Natural killer cell (primary cell): ENCODE data around the gene ADAMTS17. TPM values are rescaled to one million over a fixed set of nuclear protein-coding genes. Genes with fewer than 3 reads are reported as not detected.

ENCODE experiments used
- ATAC-seq, 3 donors: fragments of 150-1000 bp in 2 of 3; fragments of 200-7000 bp in 1 of 3; cut with Tn5 transposase; 1 replicate in 1 of 3; 2 replicates in 2 of 3; pipeline ENCODE4 v1.10.0; 2021; ENCODE audit warnings: mild to moderate bottlenecking in 2 of 3, moderate library complexity in 2 of 3
- DNase-seq, 2 donors: peaks; one replicate each; pipeline versions ENCODE4 v3.0.0 to v3.0.0-alpha.2; 2013 to 2021; ENCODE audit warnings: mixed read lengths in 1 of 2
- H3K27ac ChIP-seq: one replicate; pipeline ENCODE4 v1.5.1; 2013; ENCODE audit warnings: mild to moderate bottlenecking, low read length
- H3K27me3 ChIP-seq: one replicate; pipeline ENCODE4 v1.6.1; 2013; ENCODE audit warnings: low read length; ENCODE audit not compliant: control insufficient read depth, insufficient read depth
- H3K36me3 ChIP-seq: one replicate; pipeline ENCODE4 v1.6.1; 2013; ENCODE audit warnings: low read length; ENCODE audit not compliant: control insufficient read depth, insufficient read depth
- H3K4me1 ChIP-seq: one replicate; pipeline ENCODE4 v1.6.1; 2013; ENCODE audit warnings: low read length; ENCODE audit not compliant: control insufficient read depth, insufficient read depth
- H3K4me3 ChIP-seq: one replicate; pipeline ENCODE4 v1.5.1; 2013; ENCODE audit warnings: low read length
- H3K9me3 ChIP-seq: one replicate; pipeline ENCODE4 v1.6.1; 2013; ENCODE audit warnings: low read length; ENCODE audit not compliant: control insufficient read depth, insufficient read depth
- H3K27ac Mint-ChIP-seq, 2 donors: one replicate each; pipeline ENCODE4 v1.8.0; 2022; ENCODE audit warnings: mild to moderate bottlenecking in 2 of 2, mixed read lengths in 2 of 2, moderate library complexity in 1 of 2
- H3K27me3 Mint-ChIP-seq, 2 donors: one replicate each; pipeline ENCODE4 v1.8.0; 2022; ENCODE audit warnings: low read depth in 2 of 2, mixed read lengths in 2 of 2
- H3K36me3 Mint-ChIP-seq: one replicate; pipeline ENCODE4 v1.8.0; 2022; ENCODE audit warnings: mixed read lengths
- H3K4me1 Mint-ChIP-seq, 2 donors: one replicate each; pipeline ENCODE4 v1.8.0; 2022; ENCODE audit warnings: mixed read lengths in 2 of 2
- H3K4me3 Mint-ChIP-seq: one replicate; pipeline ENCODE4 v1.8.0; 2022; ENCODE audit warnings: mild to moderate bottlenecking, moderate library complexity, mixed read lengths
- H3K9me3 Mint-ChIP-seq, 2 donors: one replicate each; pipeline ENCODE4 v1.8.0; 2022; ENCODE audit warnings: mixed read lengths in 2 of 2
- WGBS: methylation state at CpG from one replicate; pipeline ENCODE4 v1.1.7; 2013; ENCODE audit warnings: missing lambda C conversion rate; ENCODE audit not compliant: insufficient coverage; 5-methylcytosine and 5-hydroxymethylcytosine counted together
- intact Hi-C: fragments of 100-400 bp; cut with micrococcal nuclease; formaldehyde crosslinking; loops from one replicate; pipeline ENCODE4 v1.14.2; 2022
- total RNA-seq, 4 donors: library from RNA; stranded (reverse); fragments of 120-200 nt in 1 of 4; gene quantifications; one replicate each; pipeline versions ENCODE4 v1.2.3 to v1.2.4, GENCODE V29; 2013 to 2022
- TF ChIP-seq, protein P1 (sequence below): fragments of 200-600 bp; IDR thresholded peaks from one replicate; pipeline ENCODE4 v1.8.0; 2022; ENCODE audit warnings: antibody characterized with exemption

Gene ADAMTS17
- total RNA-seq, 3 donors from 2014 or later (not counting 1 experiment from before 2014, with no cell fraction given), result 4.8 to 9.5 (median 5.3) TPM

- TF ChIP-seq, protein P1, sequence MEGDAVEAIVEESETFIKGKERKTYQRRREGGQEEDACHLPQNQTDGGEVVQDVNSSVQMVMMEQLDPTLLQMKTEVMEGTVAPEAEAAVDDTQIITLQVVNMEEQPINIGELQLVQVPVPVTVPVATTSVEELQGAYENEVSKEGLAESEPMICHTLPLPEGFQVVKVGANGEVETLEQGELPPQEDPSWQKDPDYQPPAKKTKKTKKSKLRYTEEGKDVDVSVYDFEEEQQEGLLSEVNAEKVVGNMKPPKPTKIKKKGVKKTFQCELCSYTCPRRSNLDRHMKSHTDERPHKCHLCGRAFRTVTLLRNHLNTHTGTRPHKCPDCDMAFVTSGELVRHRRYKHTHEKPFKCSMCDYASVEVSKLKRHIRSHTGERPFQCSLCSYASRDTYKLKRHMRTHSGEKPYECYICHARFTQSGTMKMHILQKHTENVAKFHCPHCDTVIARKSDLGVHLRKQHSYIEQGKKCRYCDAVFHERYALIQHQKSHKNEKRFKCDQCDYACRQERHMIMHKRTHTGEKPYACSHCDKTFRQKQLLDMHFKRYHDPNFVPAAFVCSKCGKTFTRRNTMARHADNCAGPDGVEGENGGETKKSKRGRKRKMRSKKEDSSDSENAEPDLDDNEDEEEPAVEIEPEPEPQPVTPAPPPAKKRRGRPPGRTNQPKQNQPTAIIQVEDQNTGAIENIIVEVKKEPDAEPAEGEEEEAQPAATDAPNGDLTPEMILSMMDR, result no peak
- no peaks in the 10 kb centered on the region for H3K9me3 Mint-ChIP-seq
- peaks cover 3 to 6% of the 10 kb centered on the region in 2 donors for H3K27me3 Mint-ChIP-seq
- H3K36me3 Mint-ChIP-seq, result no peaks in the 10 kb centered on the region
- no peak for ATAC-seq
- H3K4me1 Mint-ChIP-seq, result no peaks in the 10 kb centered on the region
- intact Hi-C loops, result no loop called here
- no peak for DNase-seq
- no peak overlapping the region for H3K4me3 Mint-ChIP-seq
- WGBS, result 92% methylated on average over 9 of the region's 9 CpGs
- Histone ChIP-seq H3K4me3 (no peak overlapping the region), H3K36me3 (no peaks in the 10 kb centered on the region), H3K4me1 (no peaks in the 10 kb centered on the region), H3K9me3 (no peaks in the 10 kb centered on the region), H3K27me3 (no peaks in the 10 kb centered on the region), H3K27ac (no peak overlapping the region)
- H3K27ac Mint-ChIP-seq, result no peak overlapping the region
Observed at GRCh38 chr15:100129677-100130076, 212.1 kb downstream of the ADAMTS17 start.

GRCh38 chr15:100125401-100126191 lies 216.2 kb downstream of the ADAMTS17 start:
- peaks cover 2 to 6% of the 10 kb centered on the region in 2 donors for H3K9me3 Mint-ChIP-seq
- Histone ChIP-seq H3K36me3 (no peaks in the 10 kb centered on the region), H3K4me1 (no peaks in the 10 kb centered on the region), H3K27ac (no peak overlapping the region), H3K4me3 (no peak overlapping the region), H3K27me3 (no peaks in the 10 kb centered on the region), H3K9me3 (peaks cover 6% of the 10 kb centered on the region)
- intact Hi-C loops, result no loop called here
- no peaks in the 10 kb centered on the region for H3K4me1 Mint-ChIP-seq
- no peak for DNase-seq
- peaks cover 18% of the 10 kb centered on the region for H3K36me3 Mint-ChIP-seq
- TF ChIP-seq, protein P1, result no peak
- peaks cover 0 to 5% of the 10 kb centered on the region in 2 donors for H3K27me3 Mint-ChIP-seq
- WGBS, result 83% methylated on average over 19 of the region's 19 CpGs
- H3K4me3 Mint-ChIP-seq, result no peak overlapping the region
- H3K27ac Mint-ChIP-seq, result no peak overlapping the region
- no peak for ATAC-seq

DNA sequence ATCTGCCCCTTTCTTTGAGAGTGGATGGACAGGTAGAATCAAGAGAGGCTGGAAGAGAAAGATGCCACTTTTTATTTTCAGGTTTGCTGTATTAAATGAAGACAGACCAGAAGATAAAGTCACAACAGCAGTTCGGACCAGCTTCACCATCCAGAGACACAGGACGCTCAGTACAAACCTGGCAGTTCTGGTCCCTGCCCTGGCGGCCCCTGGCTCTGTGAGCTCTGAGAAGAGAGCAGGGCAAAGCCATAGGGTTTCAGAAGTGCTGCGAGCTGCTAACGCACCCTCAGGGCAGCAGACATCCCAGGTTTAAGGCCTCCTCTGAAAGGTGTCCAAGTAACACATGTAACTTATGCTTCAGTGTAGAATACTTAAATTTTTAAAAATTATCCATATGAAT lies 216.8 kb downstream of the ADAMTS17 start:
- Histone ChIP-seq H3K27me3 (no peaks in the 10 kb centered on the region), H3K27ac (no peak overlapping the region), H3K9me3 (peaks cover 11% of the 10 kb centered on the region), H3K4me1 (no peaks in the 10 kb centered on the region), H3K36me3 (no peaks in the 10 kb centered on the region), H3K4me3 (no peak overlapping the region)
- H3K4me3 Mint-ChIP-seq, result no peak overlapping the region
- ATAC-seq, result no peak
- H3K27me3 Mint-ChIP-seq, result peaks cover 0 to 5% of the 10 kb centered on the region in 2 donors
- no peak for DNase-seq
- intact Hi-C loops, result no loop called here
- TF ChIP-seq, protein P1, result no peak
- H3K4me1 Mint-ChIP-seq, result no peaks in the 10 kb centered on the region
- H3K9me3 Mint-ChIP-seq, result peaks cover 2 to 6% of the 10 kb centered on the region in 2 donors
- H3K36me3 Mint-ChIP-seq, result peaks cover 20% of the 10 kb centered on the region
- WGBS, result 91% methylated on average over 5 of the region's 5 CpGs
- H3K27ac Mint-ChIP-seq, result no peak overlapping the region
